GM21390 (cell line): ENCODE results near the gene CELA2B.
"Not testable (repeated sequence)": the region's sequence is repeated elsewhere in the genome, so short reads cannot be mapped to it uniquely, and the experiment has no call there.

Source experiments
- ATAC-seq: cut with Tn5 transposase; IDR thresholded peaks from one replicate; pipeline ENCODE4 v1.9.1; 2021; ENCODE audit not compliant: unreplicated experiment

Gene CELA2B

DNA sequence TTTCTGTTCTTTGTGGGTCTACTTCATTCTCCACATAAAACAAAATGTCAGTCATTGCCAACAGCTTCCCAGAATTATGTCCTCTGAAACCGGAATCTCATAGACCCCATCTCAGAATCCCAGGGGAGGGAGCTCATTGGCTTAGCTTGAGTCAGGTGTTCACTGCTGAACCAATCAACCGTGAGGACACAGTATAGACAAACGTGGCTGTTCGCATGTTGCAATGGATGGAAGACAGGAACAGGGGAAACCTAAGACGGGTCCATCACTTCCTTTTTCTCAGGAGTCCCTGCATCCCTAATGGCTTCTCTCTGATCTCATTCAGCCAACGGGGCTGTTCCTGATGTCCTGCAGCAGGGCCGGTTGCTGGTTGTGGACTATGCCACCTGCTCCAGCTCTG, 10.2 kb upstream of the CELA2B start:
- ATAC-seq = no peak

- not testable (repeated sequence) for ATAC-seq
Observed at GRCh38 chr1:15466955-15467625, 8.8 kb upstream of the CELA2B start.

DNA sequence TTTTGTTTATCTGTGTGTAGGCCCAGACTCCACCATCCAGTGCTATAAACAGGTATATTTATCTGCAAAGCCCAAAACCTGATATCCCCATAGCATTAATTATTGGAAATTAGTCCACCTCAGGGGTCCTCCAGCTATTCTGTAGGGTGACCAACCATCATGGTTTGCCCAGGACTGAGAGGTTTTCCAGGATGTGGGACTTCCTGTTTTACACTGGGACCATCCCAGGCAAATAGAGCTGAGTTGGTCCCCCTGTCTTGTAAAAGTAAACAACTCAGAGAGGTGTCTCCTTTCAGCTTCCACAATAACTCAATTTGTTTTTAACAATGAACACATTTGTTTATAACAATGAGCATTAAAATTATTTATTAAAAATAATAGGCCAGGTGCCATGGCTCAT, 7.8 kb upstream of the CELA2B start:
- no peak for ATAC-seq

DNA sequence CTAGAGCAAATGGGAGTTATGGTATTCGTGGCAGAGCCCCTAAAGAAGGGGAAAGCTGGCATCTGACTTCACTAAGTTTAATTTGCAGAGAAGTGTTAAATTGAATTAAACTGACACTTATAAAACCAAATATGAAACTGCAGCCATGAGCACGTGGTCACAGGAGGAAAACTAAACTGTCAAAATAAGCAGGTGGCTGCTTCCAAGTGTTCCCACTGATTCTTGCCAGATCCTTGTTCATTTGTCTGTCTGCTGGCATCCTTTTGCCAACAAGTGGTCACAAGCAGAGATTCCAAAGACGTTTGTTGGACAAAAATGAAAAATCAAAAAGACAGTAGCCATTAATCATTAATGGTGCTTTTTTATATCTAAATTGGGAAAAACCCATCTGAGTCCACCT, 6.5 kb upstream of the CELA2B start:
- no peak for ATAC-seq

DNA sequence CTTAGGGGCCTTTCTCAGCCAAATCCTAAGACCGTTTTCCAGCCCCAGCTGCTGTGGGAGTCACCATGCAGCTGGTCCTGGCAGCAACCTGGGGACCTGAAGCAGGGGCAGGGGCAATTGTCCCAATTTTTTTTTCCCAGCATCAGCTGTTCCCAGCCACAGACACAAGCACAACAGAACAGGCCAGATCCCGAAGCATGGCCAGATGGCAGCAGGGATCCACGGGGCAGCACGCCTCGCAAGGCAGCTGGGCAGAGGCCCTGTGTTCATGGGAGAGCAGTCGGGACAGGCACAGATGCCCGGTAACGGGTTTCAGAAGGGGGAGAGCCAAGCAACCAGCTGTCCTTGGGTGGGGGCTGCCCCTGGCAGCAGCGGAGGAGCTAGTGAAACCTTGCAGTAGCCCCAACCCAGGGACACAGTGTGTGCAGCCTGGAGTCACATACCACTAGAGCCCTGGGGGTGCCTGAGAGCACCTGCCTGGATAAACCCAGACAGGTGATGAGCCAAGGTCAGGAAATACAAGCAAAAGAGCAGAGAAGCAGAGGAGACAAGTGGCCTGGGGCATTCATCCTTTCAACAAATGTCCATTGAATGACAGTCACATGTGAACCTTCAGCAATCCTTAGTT, 6.0 kb upstream of the CELA2B start:
- ATAC-seq = not testable (repeated sequence)

DNA sequence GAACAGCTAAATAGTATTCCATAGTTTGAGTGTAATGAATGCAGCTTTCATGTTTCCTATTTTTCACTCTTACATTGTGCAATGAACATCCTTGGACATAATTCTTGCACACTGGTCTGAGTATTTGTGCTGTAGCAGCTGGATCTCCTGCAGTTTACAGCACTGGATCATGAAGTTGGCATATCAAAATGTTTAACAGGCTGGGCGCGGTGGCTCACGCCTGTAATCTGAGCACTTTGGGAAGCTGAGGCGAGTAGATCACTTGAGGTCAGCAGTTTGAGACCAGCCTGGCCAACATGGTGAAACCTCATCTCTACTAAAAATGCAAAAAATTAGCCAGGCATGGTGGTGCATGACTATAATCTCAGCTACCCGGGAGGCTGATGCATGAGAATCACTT, 4.8 kb upstream of the CELA2B start:
- ATAC-seq = not testable (repeated sequence)

DNA sequence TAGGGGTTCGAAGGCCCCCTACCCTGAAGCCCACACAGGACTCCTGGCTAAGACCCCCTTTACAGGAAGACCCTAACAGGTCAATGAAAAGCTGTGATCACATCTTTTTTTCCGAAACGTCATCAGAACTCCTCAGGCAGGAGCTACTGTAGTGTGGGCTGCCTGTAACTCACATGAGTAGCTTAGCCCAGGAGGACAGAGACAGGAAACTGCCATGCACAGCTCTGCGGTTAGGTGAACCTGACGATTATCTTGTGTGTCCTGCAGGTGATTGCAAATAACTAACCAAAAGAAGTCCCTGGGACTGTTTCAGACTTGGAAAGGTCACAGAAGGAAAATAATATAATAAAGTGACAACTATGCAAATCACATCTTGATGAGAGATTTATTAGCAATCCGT, 4.2 kb upstream of the CELA2B start:
- not testable (repeated sequence) for ATAC-seq

GRCh38 chr1:15472587-15472986, 3.3 kb upstream of the CELA2B start:
- no peak for ATAC-seq

DNA sequence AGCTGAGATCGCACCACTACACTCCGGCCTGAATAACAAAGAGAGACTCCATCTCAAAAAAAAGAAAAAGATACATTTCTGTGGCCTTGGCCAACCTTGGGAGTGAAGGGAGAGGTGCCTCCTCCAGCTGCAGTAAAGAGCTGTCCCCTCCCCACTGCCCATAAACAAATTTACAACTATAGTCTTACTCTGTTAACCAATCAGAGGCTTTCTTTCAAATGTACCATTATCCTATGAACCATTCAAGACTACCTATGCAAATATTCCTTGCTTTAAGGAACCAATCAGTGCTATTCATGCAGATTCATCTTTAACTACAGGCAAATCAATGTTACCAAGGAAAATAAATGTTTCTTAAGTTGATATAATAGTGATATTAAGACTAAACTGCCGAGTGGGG, 1.0 kb downstream of the CELA2B start:
- ATAC-seq = no peak

DNA sequence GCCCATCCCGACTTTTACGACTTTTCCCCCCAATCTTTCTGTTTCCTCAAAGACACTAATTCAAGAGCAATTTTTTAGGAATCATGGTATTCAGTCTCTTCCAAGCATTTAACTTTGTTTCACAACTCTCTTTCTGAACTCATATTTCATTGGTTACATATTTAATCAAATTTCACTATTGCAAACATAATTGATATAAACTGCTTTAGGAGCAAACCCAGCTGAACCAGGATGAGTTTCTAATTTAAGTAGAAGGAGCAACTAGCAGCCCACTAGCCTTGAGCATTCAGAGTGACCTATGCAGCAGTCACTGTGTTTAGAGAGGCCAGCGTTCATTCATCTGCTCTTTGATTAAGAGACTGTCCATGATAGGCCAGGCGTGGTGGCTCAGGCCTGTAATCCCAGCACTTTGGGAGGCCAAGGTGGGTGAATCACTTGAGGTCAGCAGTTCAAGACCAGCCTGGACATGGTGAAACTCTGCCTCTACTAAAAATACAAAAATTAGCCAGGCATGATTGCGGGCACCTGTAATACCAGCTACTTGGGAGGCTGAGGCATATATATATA, 1.8 kb downstream of the CELA2B start:
- ATAC-seq = no peak

- ATAC-seq = no peak
Observed at GRCh38 chr1:15479654-15480347, 3.9 kb downstream of the CELA2B start.

GRCh38 chr1:15482455-15482854, 6.6 kb downstream of the CELA2B start:
- ATAC-seq = not testable (repeated sequence)

DNA sequence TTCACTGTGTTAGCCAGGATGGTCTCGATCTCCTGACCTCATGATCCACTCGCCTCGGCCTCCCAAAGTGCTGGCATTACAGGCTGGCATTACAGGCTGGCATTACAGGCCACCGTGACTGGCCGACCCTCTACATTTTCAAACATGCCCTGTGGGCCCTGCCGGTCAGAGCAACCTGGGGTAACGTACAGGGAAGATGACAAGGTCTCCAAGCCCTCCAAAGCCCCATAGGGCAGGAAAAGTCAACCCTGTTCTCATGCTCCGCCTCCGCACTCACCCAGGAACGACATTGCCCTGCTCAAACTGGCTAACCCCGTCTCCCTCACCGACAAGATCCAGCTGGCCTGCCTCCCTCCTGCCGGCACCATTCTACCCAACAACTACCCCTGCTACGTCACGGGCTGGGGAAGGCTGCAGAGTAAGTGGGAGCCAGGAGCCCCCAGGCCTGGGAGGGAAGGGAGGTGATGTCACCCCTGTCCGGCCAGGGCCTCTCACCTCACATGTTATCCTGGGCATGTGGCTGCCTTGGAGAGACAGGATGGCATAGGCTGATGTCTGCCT, 7.2 kb downstream of the CELA2B start:
- not testable (repeated sequence) for ATAC-seq

GRCh38 chr1:15483971-15484370, 8.1 kb downstream of the CELA2B start:
- ATAC-seq = no peak

- not testable (repeated sequence) for ATAC-seq
Observed at GRCh38 chr1:15484443-15484842, 8.5 kb downstream of the CELA2B start.

DNA sequence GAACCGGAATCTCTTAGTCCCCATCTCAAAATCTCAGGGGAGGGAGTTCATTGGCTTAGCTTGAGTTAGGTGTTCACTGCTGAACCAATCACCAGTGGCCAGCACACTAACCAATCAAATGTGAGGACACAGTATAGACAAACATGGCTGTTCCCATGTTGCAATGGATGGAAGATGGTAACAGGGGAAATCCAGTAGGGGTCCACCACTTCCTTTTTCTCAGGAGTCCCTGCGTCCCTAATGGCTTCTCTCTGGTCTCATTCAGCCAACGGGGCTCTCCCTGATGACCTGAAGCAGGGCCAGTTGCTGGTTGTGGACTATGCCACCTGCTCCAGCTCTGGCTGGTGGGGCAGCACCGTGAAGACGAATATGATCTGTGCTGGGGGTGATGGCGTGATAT, 9.7 kb downstream of the CELA2B start:
- ATAC-seq = no peak

GRCh38 chr1:15486844-15487610, 11.1 kb downstream of the CELA2B start:
- not testable (repeated sequence) for ATAC-seq

GRCh38 chr1:15488371-15488770, 12.5 kb downstream of the CELA2B start:
- no peak for ATAC-seq

- no peak for ATAC-seq
Observed at GRCh38 chr1:15489052-15489736, 13.3 kb downstream of the CELA2B start.

DNA sequence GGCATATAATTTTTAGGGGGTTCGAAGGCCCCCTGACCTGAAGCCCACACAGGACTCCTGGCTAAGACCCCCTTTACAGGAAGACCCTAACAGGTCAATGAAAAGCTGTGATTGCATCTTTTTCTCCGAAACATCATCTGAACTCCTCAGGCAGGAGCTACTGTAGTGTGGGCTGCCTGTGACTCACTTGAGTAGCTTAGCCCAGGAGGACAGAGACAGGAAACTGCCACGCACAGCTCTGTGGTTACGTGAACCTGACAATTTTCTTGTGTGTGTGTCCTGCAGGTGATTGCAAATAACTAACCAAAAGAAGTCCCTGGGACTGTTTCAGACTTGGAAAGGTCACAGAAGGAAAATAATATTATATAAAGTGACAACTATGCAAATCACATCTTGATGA, 15.1 kb downstream of the CELA2B start:
- ATAC-seq = not testable (repeated sequence)
